DOHH2 (cell line): ENCODE results near the gene PTGIR.
"Not testable (repeated sequence)": the region's sequence is repeated elsewhere in the genome, so short reads cannot be mapped to it uniquely, and the experiment has no call there.

Experiments
- H3F3A ChIP-seq: fragments of 200-600 bp; sonication (generic), shearing (Covaris generic); 2 replicates; pipeline ENCODE4 v1.6.0; 2016; ENCODE audit warnings: antibody characterized with exemption, mild to moderate bottlenecking; ENCODE audit not compliant: control insufficient read depth, insufficient read depth
- H3K27ac ChIP-seq: fragments of 200-600 bp; sonication (generic); 2 replicates; pipeline ENCODE4 v1.5.1; 2014; ENCODE audit warnings: low read depth, mild to moderate bottlenecking, low read length, moderate library complexity
- H3K27me3 ChIP-seq: fragments of 200-600 bp; sonication (generic); 2 replicates; pipeline ENCODE4 v1.6.1; 2014; ENCODE audit warnings: mild to moderate bottlenecking, low read length, mixed read lengths; ENCODE audit not compliant: control insufficient read depth
- H3K36me3 ChIP-seq: fragments of 200-600 bp; sonication (generic); 2 replicates; pipeline ENCODE4 v1.6.1; 2014; ENCODE audit warnings: mild to moderate bottlenecking, low read length, moderate library complexity, mixed read lengths; ENCODE audit not compliant: control insufficient read depth
- H3K4me1 ChIP-seq: fragments of 200-600 bp; sonication (generic); 2 replicates; pipeline ENCODE4 v1.6.1; 2014; ENCODE audit warnings: mild to moderate bottlenecking, low read length, mixed read lengths; ENCODE audit not compliant: control insufficient read depth
- H3K4me2 ChIP-seq: fragments of 200-600 bp; sonication (generic); 2 replicates; pipeline ENCODE4 v1.6.0; 2014; ENCODE audit warnings: mild to moderate bottlenecking, low read length, moderate library complexity
- H3K4me3 ChIP-seq: fragments of 200-600 bp; sonication (generic); 2 replicates; pipeline ENCODE4 v1.5.1; 2014; ENCODE audit warnings: mild to moderate bottlenecking, low read length, mixed read lengths
- H3K79me2 ChIP-seq: fragments of 200-600 bp; sonication (generic); 2 replicates; pipeline ENCODE4 v1.6.1; 2014; ENCODE audit warnings: mild to moderate bottlenecking, low read length, mixed read lengths; ENCODE audit not compliant: control insufficient read depth
- H3K9me2 ChIP-seq: fragments of 200-600 bp; sonication (generic); replicated peaks from 2 replicates; pipeline ENCODE4 v1.6.1; 2014; ENCODE audit warnings: mild to moderate bottlenecking, low read length, mixed read lengths; ENCODE audit not compliant: control insufficient read depth
- H3K9me3 ChIP-seq: fragments of 200-600 bp; sonication (generic); 2 replicates; pipeline ENCODE4 v1.6.1; 2014; ENCODE audit warnings: antibody characterized with exemption, low read length, mixed read lengths; ENCODE audit not compliant: control insufficient read depth, insufficient read depth
- H4K20me1 ChIP-seq: fragments of 200-600 bp; sonication (generic); 2 replicates; pipeline ENCODE4 v1.6.0; 2014; ENCODE audit warnings: low read depth, mild to moderate bottlenecking, antibody characterized with exemption, low read length, moderate library complexity; ENCODE audit not compliant: control insufficient read depth, insufficient read depth
- CTCF ChIP-seq: fragments of 200-600 bp; sonication (generic); IDR thresholded peaks from one replicate; pipeline ENCODE4 v1.5.1; 2014; ENCODE audit warnings: antibody characterized with exemption, mild to moderate bottlenecking, low read depth, low read length; ENCODE audit not compliant: poor library complexity, severe bottlenecking
- EZH2phosphoT487 ChIP-seq: fragments of 200-600 bp; sonication (generic); IDR thresholded peaks from 2 replicates; pipeline ENCODE4 v1.6.1; 2017; ENCODE audit warnings: borderline replicate concordance, mild to moderate bottlenecking, antibody characterized with exemption, low read length, moderate library complexity, mixed read lengths

Gene PTGIR

GRCh38 chr19:46630586-46631205 lies 5.8 kb upstream of the PTGIR start:
- Histone ChIP-seq H3F3A (no peaks in the 10 kb centered on the region), H3K4me2 (no peak overlapping the region), H3K27me3 (peaks cover 36% of the 10 kb centered on the region), H3K36me3 (no peaks in the 10 kb centered on the region), H4K20me1 (peaks cover 8% of the 10 kb centered on the region), H3K27ac (no peak overlapping the region), H3K9me3 (no peaks in the 10 kb centered on the region), H3K79me2 (no peaks in the 10 kb centered on the region), H3K4me3 (no peak overlapping the region), H3K4me1 (peaks cover 17% of the 10 kb centered on the region), H3K9me2 (no peaks in the 10 kb centered on the region)
- TF ChIP-seq EZH2phosphoT487, result no peak
- no peak for TF ChIP-seq CTCF

- Histone ChIP-seq H3F3A (no peaks in the 10 kb centered on the region), H3K4me2 (no peak overlapping the region), H3K9me2 (no peaks in the 10 kb centered on the region), H3K4me1 (peaks cover 22% of the 10 kb centered on the region), H3K79me2 (no peaks in the 10 kb centered on the region), H3K27me3 (peaks cover 29% of the 10 kb centered on the region), H4K20me1 (peaks cover 5% of the 10 kb centered on the region), H3K4me3 (no peak overlapping the region), H3K9me3 (no peaks in the 10 kb centered on the region), H3K27ac (no peak overlapping the region), H3K36me3 (no peaks in the 10 kb centered on the region)
- TF ChIP-seq EZH2phosphoT487, result no peak
- no peak for TF ChIP-seq CTCF
Measured at GRCh38 chr19:46629546-46630025, 4.7 kb upstream of the PTGIR start.

- not testable (repeated sequence) for H3K4me3 ChIP-seq, H3F3A ChIP-seq, H3K27ac ChIP-seq, H3K36me3 ChIP-seq, H3K79me2 ChIP-seq, H4K20me1 ChIP-seq, H3K4me2 ChIP-seq, H3K9me3 ChIP-seq, H3K9me2 ChIP-seq
- Histone ChIP-seq H3K27me3 (peaks cover 25% of the 10 kb centered on the region), H3K4me1 (peaks cover 24% of the 10 kb centered on the region)
Measured at GRCh38 chr19:46628970-46629369, 4.1 kb upstream of the PTGIR start.

- no peaks in the 10 kb centered on the region for H3K79me2 ChIP-seq
- TF ChIP-seq EZH2phosphoT487, result no peak
- peaks cover 15% of the 10 kb centered on the region for H3K4me1 ChIP-seq
- no peaks in the 10 kb centered on the region for H3K9me2 ChIP-seq
- H3K4me2 ChIP-seq, result no peak overlapping the region
- no peaks in the 10 kb centered on the region for H3F3A ChIP-seq
- H4K20me1 ChIP-seq, result no peaks in the 10 kb centered on the region
- no peak overlapping the region for H3K4me3 ChIP-seq
- H3K9me3 ChIP-seq, result no peaks in the 10 kb centered on the region
- no peak overlapping the region for H3K27ac ChIP-seq
- peaks cover 10% of the 10 kb centered on the region for H3K27me3 ChIP-seq
- no peaks in the 10 kb centered on the region for H3K36me3 ChIP-seq
Measured at GRCh38 chr19:46626446-46626845, 1.6 kb upstream of the PTGIR start.
